Sigmoid colon (tissue), 4 donors: ENCODE results near the gene P2RY11.

ENCODE experiments used
- POLR2A ChIP-seq, 2 donors: fragments of 450-650 bp; IDR thresholded peaks; one replicate each; pipeline ENCODE4 v1.6.1; 2016; ENCODE audit warnings: antibody characterized with exemption in 2 of 2, mild to moderate bottlenecking in 2 of 2, moderate library complexity in 2 of 2
- POLR2AphosphoS5 ChIP-seq, 4 donors: sonication (generic); formaldehyde crosslinking; IDR thresholded peaks; one replicate each; pipeline ENCODE4 v1.6.1; 2017; ENCODE audit warnings: antibody characterized with exemption in 4 of 4
- TF ChIP-seq, protein P1 (sequence below), 4 experiments: fragments of 450-650 bp in 3 of 4; fragments of 200-600 bp in 1 of 4; IDR thresholded peaks; one replicate each; pipeline ENCODE4 v1.5.1; 2016 to 2019; ENCODE audit warnings: antibody characterized with exemption in 4 of 4, mild to moderate bottlenecking in 3 of 4, moderate library complexity in 2 of 4

DNA sequence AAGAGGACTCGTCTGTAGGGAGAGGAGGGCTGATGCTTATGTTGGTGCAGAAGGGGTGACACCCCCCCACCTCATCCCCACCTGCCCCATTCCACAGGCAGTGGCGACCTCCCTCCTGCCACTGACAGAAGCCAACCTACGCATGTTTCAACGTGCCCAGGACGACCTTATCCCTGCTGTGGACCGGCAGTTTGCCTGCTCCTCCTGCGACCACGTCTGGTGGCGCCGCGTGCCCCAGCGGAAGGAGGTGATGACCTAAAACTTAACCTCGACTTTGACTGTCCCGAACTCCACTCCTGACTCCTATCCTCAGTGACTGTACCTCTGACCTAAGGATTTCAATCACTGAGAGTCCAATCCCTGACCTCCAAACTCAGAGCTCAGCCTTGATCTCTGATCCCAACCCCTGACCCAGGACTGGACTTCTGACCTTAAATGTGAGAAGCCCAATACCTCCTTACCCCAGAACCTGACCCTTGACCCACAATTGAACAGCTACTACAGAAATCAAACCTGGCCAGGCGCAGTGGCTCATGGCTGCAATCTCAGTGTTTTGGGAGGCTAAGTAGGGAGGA, 21.6 kb upstream of the P2RY11 start:
- TF ChIP-seq POLR2A (IDR thresholded peaks at IDR 0.05) (no peak), POLR2AphosphoS5 (IDR thresholded peaks at IDR 0.05) (no peak)
- TF ChIP-seq, protein P1, sequence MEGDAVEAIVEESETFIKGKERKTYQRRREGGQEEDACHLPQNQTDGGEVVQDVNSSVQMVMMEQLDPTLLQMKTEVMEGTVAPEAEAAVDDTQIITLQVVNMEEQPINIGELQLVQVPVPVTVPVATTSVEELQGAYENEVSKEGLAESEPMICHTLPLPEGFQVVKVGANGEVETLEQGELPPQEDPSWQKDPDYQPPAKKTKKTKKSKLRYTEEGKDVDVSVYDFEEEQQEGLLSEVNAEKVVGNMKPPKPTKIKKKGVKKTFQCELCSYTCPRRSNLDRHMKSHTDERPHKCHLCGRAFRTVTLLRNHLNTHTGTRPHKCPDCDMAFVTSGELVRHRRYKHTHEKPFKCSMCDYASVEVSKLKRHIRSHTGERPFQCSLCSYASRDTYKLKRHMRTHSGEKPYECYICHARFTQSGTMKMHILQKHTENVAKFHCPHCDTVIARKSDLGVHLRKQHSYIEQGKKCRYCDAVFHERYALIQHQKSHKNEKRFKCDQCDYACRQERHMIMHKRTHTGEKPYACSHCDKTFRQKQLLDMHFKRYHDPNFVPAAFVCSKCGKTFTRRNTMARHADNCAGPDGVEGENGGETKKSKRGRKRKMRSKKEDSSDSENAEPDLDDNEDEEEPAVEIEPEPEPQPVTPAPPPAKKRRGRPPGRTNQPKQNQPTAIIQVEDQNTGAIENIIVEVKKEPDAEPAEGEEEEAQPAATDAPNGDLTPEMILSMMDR (IDR thresholded peaks at IDR 0.05), result no peak
